Neural cell (in vitro differentiated cells): ENCODE measurements around the gene UBXN2A. TPM values are rescaled to one million over a fixed set of nuclear protein-coding genes. Genes with fewer than 3 reads are reported as not detected.

ENCODE experiments used
- H2AFZ ChIP-seq: fragments of 200-600, 300-800 bp; sonication (generic), shearing (Covaris generic); 2 replicates; pipeline ENCODE4 v1.6.0; 2014; ENCODE audit warnings: low read depth, mild to moderate bottlenecking, antibody characterized with exemption, low read length, moderate library complexity
- H3F3A ChIP-seq: fragments of 200-600 bp; shearing (Covaris generic); 2 replicates; pipeline ENCODE4 v1.6.1; 2016; ENCODE audit warnings: mild to moderate bottlenecking, moderate library complexity, mixed read lengths, antibody characterized with exemption, low read length; ENCODE audit not compliant: insufficient read depth, poor library complexity, severe bottlenecking
- H3K27ac ChIP-seq: fragments of 200-600, 300-800 bp; sonication (generic), shearing (Covaris generic); 2 replicates; pipeline ENCODE4 v1.5.1; 2014; ENCODE audit warnings: mild to moderate bottlenecking, low read length, moderate library complexity
- H3K27me3 ChIP-seq: fragments of 300-800, 200-600 bp; sonication (generic), shearing (Covaris generic); 2 replicates; pipeline ENCODE4 v1.6.0; 2014; ENCODE audit warnings: mild to moderate bottlenecking, low read depth, low read length, moderate library complexity; ENCODE audit not compliant: insufficient read depth
- H3K36me3 ChIP-seq: fragments of 300-800, 200-600 bp; sonication (generic), shearing (Covaris generic); 2 replicates; pipeline ENCODE4 v1.5.1; 2014; ENCODE audit warnings: mild to moderate bottlenecking, antibody characterized with exemption, low read length, moderate library complexity; ENCODE audit not compliant: insufficient read depth
- H3K4me2 ChIP-seq: fragments of 300-800, 200-600 bp; sonication (generic), shearing (Covaris generic); 2 replicates; pipeline ENCODE4 v1.6.0; 2014; ENCODE audit warnings: mild to moderate bottlenecking, low read length
- H3K4me3 ChIP-seq: fragments of 300-800, 200-600 bp; sonication (generic), shearing (Covaris generic); 2 replicates; pipeline ENCODE4 v1.5.1; 2014; ENCODE audit warnings: mild to moderate bottlenecking, low read length, moderate library complexity
- H3K79me2 ChIP-seq: fragments of 200-600 bp; shearing (Covaris generic); replicated peaks from 2 replicates; pipeline ENCODE4 v1.6.0; 2014; ENCODE audit warnings: mild to moderate bottlenecking, low read length, moderate library complexity; ENCODE audit not compliant: insufficient read depth
- H3K9ac ChIP-seq: fragments of 300-800, 200-600 bp; sonication (generic), shearing (Covaris generic); 2 replicates; pipeline ENCODE4 v1.6.1; 2016; ENCODE audit warnings: mild to moderate bottlenecking, low read length, mixed read lengths
- H3K9me2 ChIP-seq: fragments of 200-600 bp; shearing (Covaris generic); 2 replicates; pipeline ENCODE4 v1.6.1; 2016; ENCODE audit warnings: mild to moderate bottlenecking, low read length, mixed read lengths; ENCODE audit not compliant: insufficient read depth
- H3K9me3 ChIP-seq: fragments of 200-600, 300-800 bp; sonication (generic), shearing (Covaris generic); 2 replicates; pipeline ENCODE4 v1.6.1; 2016; ENCODE audit warnings: mild to moderate bottlenecking, mixed run types, low read length, moderate library complexity, mixed read lengths
- H4K20me1 ChIP-seq: fragments of 200-600 bp; shearing (Covaris generic); 2 replicates; pipeline ENCODE4 v1.6.1; 2016; ENCODE audit warnings: mild to moderate bottlenecking, mixed run types; ENCODE audit not compliant: insufficient read depth
- CTCF ChIP-seq: fragments of 450-650 bp; IDR thresholded peaks from 2 replicates; pipeline ENCODE4 v1.5.1; 2014; ENCODE audit warnings: antibody characterized with exemption, mild to moderate bottlenecking, moderate library complexity; ENCODE audit not compliant: poor library complexity, severe bottlenecking
- EP300 ChIP-seq: fragments of 450-650 bp; conservative IDR thresholded peaks from 2 replicates; pipeline ENCODE4 v1.6.1; 2014; ENCODE audit warnings: antibody characterized with exemption, mild to moderate bottlenecking, moderate library complexity; ENCODE audit not compliant: poor library complexity, severe bottlenecking
- EZH2 ChIP-seq: fragments of 200-600, 300-800 bp; shearing (Covaris generic), sonication (generic); IDR thresholded peaks from 2 replicates; pipeline ENCODE4 v1.6.1; 2014; ENCODE audit warnings: antibody characterized with exemption, low read length, borderline replicate concordance, mild to moderate bottlenecking; ENCODE audit not compliant: insufficient read depth, poor library complexity, severe bottlenecking
- MXI1 ChIP-seq: fragments of 450-650 bp; conservative IDR thresholded peaks from 2 replicates; pipeline ENCODE4 v1.6.1; 2014; ENCODE audit warnings: antibody characterized with exemption, mild to moderate bottlenecking; ENCODE audit not compliant: poor library complexity, severe bottlenecking
- POLR2AphosphoS5 ChIP-seq: IDR thresholded peaks from 2 replicates; pipeline ENCODE4 v1.6.1; 2012
- RAD21 ChIP-seq: fragments of 450-650 bp; conservative IDR thresholded peaks from 2 replicates; pipeline ENCODE4 v1.6.1; 2014; ENCODE audit warnings: antibody characterized with exemption, mild to moderate bottlenecking, moderate library complexity
- REST ChIP-seq: IDR thresholded peaks from 2 replicates; pipeline ENCODE4 v1.6.1; 2012; ENCODE audit warnings: borderline replicate concordance
- SMC3 ChIP-seq: fragments of 450-650 bp; conservative IDR thresholded peaks from 2 replicates; pipeline ENCODE4 v1.6.1; 2014; ENCODE audit warnings: antibody characterized with exemption, mild to moderate bottlenecking, moderate library complexity; ENCODE audit not compliant: poor library complexity
- TAF1 ChIP-seq: IDR thresholded peaks from 2 replicates; pipeline ENCODE4 v1.6.1; 2012; ENCODE audit warnings: low read depth
- polyA plus RNA-seq: library from polyadenylated mRNA; depleted of rRNA; stranded (reverse); fragments of >200 nt; gene quantifications from 2 replicates; pipeline ENCODE4 v1.2.3, GENCODE V29; 2014

UBXN2A gene
- polyA plus RNA-seq, 1 donor from 2014 or later: 11.0 TPM

- Histone ChIP-seq H3F3A (no peaks in the 10 kb centered on the region), H3K9ac (no peak overlapping the region), H3K79me2 (no peaks in the 10 kb centered on the region), H3K4me2 (no peak overlapping the region), H4K20me1 (no peaks in the 10 kb centered on the region), H3K36me3 (no peaks in the 10 kb centered on the region), H3K4me3 (no peak overlapping the region), H3K9me3 (no peaks in the 10 kb centered on the region), H3K9me2 (no peaks in the 10 kb centered on the region), H3K27me3 (no peaks in the 10 kb centered on the region), H2AFZ (no peak overlapping the region), H3K27ac (no peak overlapping the region)
- TF ChIP-seq REST: no peak
- TF ChIP-seq SMC3: no peak
- TF ChIP-seq POLR2AphosphoS5: no peak
- no peak for TF ChIP-seq MXI1
- TF ChIP-seq TAF1: no peak
- no peak for TF ChIP-seq EP300
- no peak for TF ChIP-seq EZH2
- no peak for TF ChIP-seq RAD21
Observed at GRCh38 chr2:23934259-23934658, 6.0 kb upstream of the UBXN2A start.

GRCh38 chr2:23940718-23941620, 706 bp downstream of the UBXN2A start:
- Histone ChIP-seq H3K36me3 (no peaks in the 10 kb centered on the region), H4K20me1 (no peaks in the 10 kb centered on the region), H3K27ac (peak overlapping the region; percentile 44), H3K27me3 (no peaks in the 10 kb centered on the region), H3K9ac (peak overlapping the region; percentile 78), H2AFZ (no peak overlapping the region), H3K9me2 (no peaks in the 10 kb centered on the region), H3F3A (no peaks in the 10 kb centered on the region), H3K4me2 (peak overlapping the region; percentile 61), H3K9me3 (no peaks in the 10 kb centered on the region), H3K79me2 (peaks cover 37% of the 10 kb centered on the region), H3K4me3 (peak overlapping the region; percentile 73)
- TF ChIP-seq EZH2 (no peak), POLR2AphosphoS5 (no peak), MXI1 (no peak), TAF1 (no peak), SMC3 (no peak), REST (no peak), CTCF (no peak), EP300 (no peak)
